H1 (cell line): ENCODE data around the gene LGALSL. TPM values are rescaled to one million over a fixed set of nuclear protein-coding genes. Genes with fewer than 3 reads are reported as not detected.

Experiments used
- CTCF ChIA-PET: fragments of 300-600 bp; sonication (Branson Sonifier 250); formaldehyde crosslinking; loops from one replicate; lab custom pipeline; 2021; ENCODE audit not compliant: partially characterized antibody; lab: Charles Lee
- POLR2A ChIA-PET: fragments of 300-600 bp; sonication (Branson Sonifier 250); formaldehyde crosslinking; loops from one replicate; lab custom pipeline; 2021; ENCODE audit warnings: inconsistent platforms; ENCODE audit not compliant: partially characterized antibody; lab: Charles Lee
- DNase-seq, 2 experiments: peaks; one replicate each; pipeline versions ENCODE4 v3.0.0 to v3.0.0-alpha.2; 2010 to 2022; ENCODE audit warnings: low spot score in 2 of 2, low read depth in 1 of 2, mixed read lengths in 1 of 2
- FAIRE-seq: peaks from 2 replicates; lab custom pipeline; 2011; peaks lifted over from hg19 to GRCh38; lab: Jason Lieb, UNC
- H2AFZ ChIP-seq: 2 replicates; pipeline ENCODE4 v1.8.1; 2012; ENCODE audit warnings: low read length, inconsistent platforms
- H2AK5ac ChIP-seq: 2 replicates; pipeline ENCODE4 v1.6.1; 2013; ENCODE audit warnings: low read depth, low read length
- H2BK120ac ChIP-seq: replicated peaks from 2 replicates; pipeline ENCODE3; 2013; ENCODE audit warnings: low read depth, low read length, inconsistent platforms
- H2BK12ac ChIP-seq: 2 replicates; pipeline ENCODE4 v1.6.1; 2013; ENCODE audit warnings: low read depth, low read length
- H2BK15ac ChIP-seq: 2 replicates; pipeline ENCODE4 v1.6.1; 2013; ENCODE audit warnings: low read length
- H2BK20ac ChIP-seq: 2 replicates; pipeline ENCODE4 v1.6.1; 2013; ENCODE audit warnings: low read length
- H2BK5ac ChIP-seq: 2 replicates; pipeline ENCODE4 v1.6.1; 2013; ENCODE audit warnings: low read depth, low read length
- H3K14ac ChIP-seq: 2 replicates; pipeline ENCODE4 v1.6.1; 2013; ENCODE audit warnings: inconsistent platforms; ENCODE audit not compliant: insufficient read length
- H3K18ac ChIP-seq: 2 replicates; pipeline ENCODE4 v1.6.1; 2013; ENCODE audit warnings: low read length; ENCODE audit errors: extremely low read depth
- H3K23ac ChIP-seq: 2 replicates; pipeline ENCODE4 v1.6.1; 2013; ENCODE audit warnings: inconsistent platforms; ENCODE audit not compliant: insufficient read length
- H3K23me2 ChIP-seq: 2 replicates; pipeline ENCODE4 v1.6.1; 2013; ENCODE audit warnings: low read depth, low read length
- H3K27ac ChIP-seq: 2 replicates; pipeline ENCODE4 v1.6.1; 2011; ENCODE audit warnings: low read depth, low read length, inconsistent platforms
- H3K27me3 ChIP-seq, 4 experiments: replicated peaks in 1 of 4; 1 replicate in 1 of 4; 2 replicates in 3 of 4; pipeline versions ENCODE4 v1.6.1 to v1.8.1; 2011 to 2013; ENCODE audit warnings: low read length in 3 of 4, mild to moderate bottlenecking in 3 of 4, inconsistent platforms in 2 of 4, mixed read lengths in 2 of 4, moderate library complexity in 1 of 4; ENCODE audit not compliant: control insufficient read depth in 3 of 4, insufficient read depth in 3 of 4; ENCODE audit errors: extremely low read depth in 1 of 4
- H3K36me3 ChIP-seq, 4 experiments: 2 replicates each; pipeline versions ENCODE4 v1.6.1 to v1.8.1; 2011 to 2013; ENCODE audit warnings: mild to moderate bottlenecking in 4 of 4, low read length in 3 of 4, moderate library complexity in 2 of 4, control low read depth in 1 of 4, inconsistent platforms in 1 of 4; ENCODE audit not compliant: insufficient read depth in 4 of 4, control insufficient read depth in 2 of 4
- H3K4ac ChIP-seq: replicated peaks from 2 replicates; pipeline ENCODE3; 2013; ENCODE audit warnings: low read length, low read depth, mixed read lengths, inconsistent platforms; ENCODE audit not compliant: insufficient read length
- H3K4me1 ChIP-seq, 4 experiments: replicated peaks in 1 of 4; 1 replicate in 1 of 4; 2 replicates in 3 of 4; pipeline versions ENCODE4 v1.6.1 to v1.8.1; 2011 to 2013; ENCODE audit warnings: low read length in 3 of 4, inconsistent platforms in 2 of 4, mixed read lengths in 1 of 4; ENCODE audit not compliant: insufficient read depth in 4 of 4, control insufficient read depth in 3 of 4
- H3K4me2 ChIP-seq, 2 experiments: 2 replicates each; pipeline versions ENCODE4 v1.6.1 to v1.8.1; 2011 to 2013; ENCODE audit warnings: low read depth in 2 of 2, low read length in 2 of 2, control low read depth in 1 of 2, inconsistent platforms in 1 of 2, mild to moderate bottlenecking in 1 of 2; ENCODE audit not compliant: insufficient read depth in 1 of 2
- H3K4me3 ChIP-seq, 4 experiments: fragments of 200-600, 300-600 bp in 1 of 4; sonication (generic), shearing (Covaris generic), sonication (Bioruptor Twin) in 1 of 4; 2 replicates each; pipeline versions ENCODE4 v1.5.1 to v1.8.1; 2011 to 2016; ENCODE audit warnings: low read length in 4 of 4, low read depth in 3 of 4, control low read depth in 2 of 4, inconsistent platforms in 2 of 4, mild to moderate bottlenecking in 2 of 4, mixed read lengths in 1 of 4, moderate library complexity in 1 of 4; ENCODE audit not compliant: insufficient read depth in 2 of 4; ENCODE audit errors: extremely low read depth in 1 of 4
- H3K56ac ChIP-seq: replicated peaks from 2 replicates; pipeline ENCODE3; 2013; ENCODE audit warnings: low read depth, mild to moderate bottlenecking, mixed read lengths, low read length, inconsistent platforms; ENCODE audit not compliant: insufficient read length
- H3K79me1 ChIP-seq: 2 replicates; pipeline ENCODE4 v1.6.1; 2013; ENCODE audit warnings: low read depth, low read length, control low read depth
- H3K79me2 ChIP-seq, 2 experiments: 2 replicates each; pipeline versions ENCODE4 v1.6.1 to v1.8.1; 2012 to 2013; ENCODE audit warnings: low read length in 2 of 2, mild to moderate bottlenecking in 2 of 2, inconsistent platforms in 1 of 2; ENCODE audit not compliant: insufficient read depth in 2 of 2, control insufficient read depth in 1 of 2
- H3K9ac ChIP-seq, 4 experiments: replicated peaks in 1 of 4; 1 replicate in 1 of 4; 2 replicates in 3 of 4; pipeline versions ENCODE4 v1.6.1 to v1.8.1; 2011 to 2013; ENCODE audit warnings: low read depth in 3 of 4, low read length in 3 of 4, control low read depth in 2 of 4, mild to moderate bottlenecking in 2 of 4, moderate library complexity in 2 of 4, inconsistent platforms in 1 of 4; ENCODE audit errors: extremely low read depth in 1 of 4
- H3K9me3 ChIP-seq, 2 experiments: 2 replicates each; pipeline versions ENCODE4 v1.6.1 to v1.8.1; 2012 to 2013; ENCODE audit warnings: mild to moderate bottlenecking in 2 of 2, moderate library complexity in 2 of 2, control low read depth in 1 of 2, inconsistent platforms in 1 of 2, low read depth in 1 of 2, low read length in 1 of 2, mixed read lengths in 1 of 2; ENCODE audit not compliant: insufficient read depth in 2 of 2
- H4K20me1 ChIP-seq, 2 experiments: replicated peaks in 1 of 2; 2 replicates each; pipeline versions ENCODE3 to v1.8.1; 2011 to 2013; ENCODE audit warnings: inconsistent platforms in 2 of 2, low read length in 2 of 2, mild to moderate bottlenecking in 1 of 2; ENCODE audit not compliant: insufficient read depth in 2 of 2, control insufficient read depth in 1 of 2
- H4K5ac ChIP-seq: 2 replicates; pipeline ENCODE4 v1.6.1; 2013; ENCODE audit warnings: low read length, low read depth, mixed read lengths, inconsistent platforms; ENCODE audit not compliant: insufficient read length
- H4K8ac ChIP-seq: 2 replicates; pipeline ENCODE4 v1.8.0; 2013; ENCODE audit warnings: mild to moderate bottlenecking, moderate library complexity, low read length, inconsistent platforms; ENCODE audit not compliant: insufficient read depth; ENCODE audit errors: extremely low read depth
- H4K91ac ChIP-seq: replicated peaks from 2 replicates; pipeline ENCODE3; 2013; ENCODE audit warnings: low read length, mixed read lengths, inconsistent platforms; ENCODE audit not compliant: insufficient read length
- CREB1 ChIP-seq: IDR thresholded peaks from 2 replicates; pipeline ENCODE4 v1.6.1; 2012; ENCODE audit warnings: inconsistent platforms
- YY1 ChIP-seq: IDR thresholded peaks from 2 replicates; pipeline ENCODE4 v1.6.1; 2011; ENCODE audit warnings: low read depth, mild to moderate bottlenecking, low read length
- WGBS, 2 experiments: shearing (Covaris generic) in 1 of 2; methylation state at CpG; one replicate each; pipeline versions ENCODE4 v1.1.6 to v1.1.7; 2013 to 2015; ENCODE audit warnings: low lambda C conversion rate in 2 of 2, mixed read lengths in 2 of 2, inconsistent platforms in 1 of 2, low coverage in 1 of 2, missing lambda C conversion rate in 1 of 2; ENCODE audit not compliant: insufficient replicate concordance in 2 of 2, insufficient coverage in 1 of 2, insufficient read length in 1 of 2; ENCODE audit errors: extremely low coverage in 1 of 2, missing lambda C conversion rate in 1 of 2; 5-methylcytosine and 5-hydroxymethylcytosine counted together
- polyA plus RNA-seq, 7 experiments: library from polyadenylated mRNA; depleted of rRNA in 3 of 7; stranded (reverse) in 5 of 7; unstranded in 2 of 7; fragments of >200 nt in 5 of 7; fragments of 200-250 nt in 2 of 7; gene quantifications; 1 replicate in 5 of 7; 2 replicates in 1 of 7; 4 replicates in 1 of 7; pipeline versions ENCODE4 v1.2.1 to v1.2.3, GENCODE V29; 2011 to 2013; ENCODE audit warnings: missing spikeins in 2 of 7, mixed read lengths in 2 of 7
- total RNA-seq: library from RNA; stranded (reverse); fragmentation: NEBNext Ultra II Directional; extraction: Animal tissue kit (Norgen Biotek cat#: 25700); gene quantifications from 2 replicates; pipeline ENCODE4 v1.2.1, GENCODE V29; 2021

Gene LGALSL
- total and polyA plus RNA-seq, 2 of the 8 experiments (the other 6 are each of a cell fraction or from before 2014, with no cell fraction given), result 13.6 to 32.3 TPM

GRCh38 chr2:64492821-64493220 is 38.9 kb downstream of the LGALSL start:
- no peak overlapping the region for H4K91ac ChIP-seq
- no peak overlapping the region for H2BK5ac ChIP-seq
- no peak overlapping the region for H2BK20ac ChIP-seq
- 0 out of 2 replicates have a peak overlapping the region, but pooled peaks have one; percentile 51 for H2AFZ ChIP-seq
- POLR2A ChIA-PET, result no interaction called here
- peaks cover 0 to 3% (median 0%) of the 10 kb centered on the region in 4 experiments; a peak in 1 of 7 replicates for H3K27me3 ChIP-seq
- no peaks in the 10 kb centered on the region for H3K23me2 ChIP-seq
- DNase-seq, result no peak
- H2BK15ac ChIP-seq, result no peak overlapping the region
- H3K27ac ChIP-seq, result no peak overlapping the region
- no peak overlapping the region for H3K23ac ChIP-seq
- H3K18ac ChIP-seq, result no peak overlapping the region
- H3K9me3 ChIP-seq, result no peaks in the 10 kb centered on the region
- H3K4ac ChIP-seq, result no peak overlapping the region
- H4K5ac ChIP-seq, result no peak overlapping the region
- FAIRE-seq, result no peak
- no peaks in the 10 kb centered on the region for H3K36me3 ChIP-seq
- no peaks in the 10 kb centered on the region for H3K79me1 ChIP-seq
- WGBS, 2 experiments, result 57% methylated on average over 3 of the region's 3 CpGs; no CpG with 5 or more reads in 1 of the 2 experiments
- no peak overlapping the region for H2BK12ac ChIP-seq
- CTCF ChIA-PET, result interaction anchor here (1.7 kb wide), 1 partner anchor 162 kb away, joined by 5 read pairs; no protein-coding TSS in a partner anchor
- H3K4me1 ChIP-seq, result peaks cover 5 to 15% (median 11%) of the 10 kb centered on the region in 4 experiments
- H2BK120ac ChIP-seq, result no peak overlapping the region
- H4K8ac ChIP-seq, result no peak overlapping the region
- no peaks in the 10 kb centered on the region for H4K20me1 ChIP-seq
- no peak overlapping the region for H3K4me3 ChIP-seq
- H2AK5ac ChIP-seq, result no peak overlapping the region
- H3K4me2 ChIP-seq, result no peak overlapping the region
- H3K14ac ChIP-seq, result no peak overlapping the region
- H3K79me2 ChIP-seq, result no peaks in the 10 kb centered on the region
- H3K56ac ChIP-seq, result no peak overlapping the region
- no peak overlapping the region for H3K9ac ChIP-seq
- TF ChIP-seq YY1 (no peak), CREB1 (no peak)
